PFSK-1 (cell line): Measurements from ENCODE around the gene CFAP126.

Experiments
- POLR2AphosphoS5 ChIP-seq: IDR thresholded peaks from 2 replicates; pipeline ENCODE4 v1.6.1; 2012; ENCODE audit warnings: low read depth, mild to moderate bottlenecking, control low read depth, low read length, moderate library complexity
- TAF1 ChIP-seq: IDR thresholded peaks from 2 replicates; pipeline ENCODE4 v1.6.1; 2012; ENCODE audit warnings: low read length, control low read depth, borderline replicate concordance; ENCODE audit not compliant: insufficient read depth
- TF ChIP-seq, protein P1 (sequence below), 2 experiments: IDR thresholded peaks; 2 replicates each; pipeline versions ENCODE4 v1.6.1 to v1.8.0; 2011 to 2012; ENCODE audit warnings: low read depth in 2 of 2, low read length in 2 of 2, control low read depth in 1 of 2, inconsistent platforms in 1 of 2, mild to moderate bottlenecking in 1 of 2, moderate library complexity in 1 of 2; ENCODE audit not compliant: insufficient read depth in 1 of 2

DNA sequence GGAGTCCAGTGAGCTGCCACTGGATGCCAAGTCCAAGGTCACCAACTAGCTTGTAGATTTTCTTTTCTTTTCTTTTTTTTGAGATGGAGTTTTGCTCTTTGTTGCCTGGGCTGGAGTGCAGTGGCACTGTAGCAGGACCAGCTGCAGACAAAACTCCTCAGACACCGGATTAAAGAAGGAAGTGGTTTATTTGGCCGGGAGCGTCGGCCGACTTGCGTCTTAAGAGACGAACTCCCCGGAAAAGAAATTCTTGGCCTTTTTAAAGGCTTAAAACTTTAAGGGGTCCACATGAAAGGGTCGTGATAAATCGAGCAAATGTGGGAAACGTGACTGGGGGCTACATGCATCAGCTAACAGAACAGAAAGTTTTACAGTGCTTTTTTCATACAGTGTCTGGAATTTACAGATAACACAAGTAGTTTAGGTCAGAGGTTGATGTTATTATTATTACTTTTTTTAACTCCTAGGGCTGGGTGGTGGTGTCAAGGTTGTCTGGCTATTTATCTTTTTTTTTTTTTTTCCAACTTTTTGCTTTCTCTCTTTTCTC, 36.4 kb upstream of the CFAP126 start:
- TF ChIP-seq POLR2AphosphoS5 (no peak), TAF1 (no peak)
- TF ChIP-seq, protein P1, sequence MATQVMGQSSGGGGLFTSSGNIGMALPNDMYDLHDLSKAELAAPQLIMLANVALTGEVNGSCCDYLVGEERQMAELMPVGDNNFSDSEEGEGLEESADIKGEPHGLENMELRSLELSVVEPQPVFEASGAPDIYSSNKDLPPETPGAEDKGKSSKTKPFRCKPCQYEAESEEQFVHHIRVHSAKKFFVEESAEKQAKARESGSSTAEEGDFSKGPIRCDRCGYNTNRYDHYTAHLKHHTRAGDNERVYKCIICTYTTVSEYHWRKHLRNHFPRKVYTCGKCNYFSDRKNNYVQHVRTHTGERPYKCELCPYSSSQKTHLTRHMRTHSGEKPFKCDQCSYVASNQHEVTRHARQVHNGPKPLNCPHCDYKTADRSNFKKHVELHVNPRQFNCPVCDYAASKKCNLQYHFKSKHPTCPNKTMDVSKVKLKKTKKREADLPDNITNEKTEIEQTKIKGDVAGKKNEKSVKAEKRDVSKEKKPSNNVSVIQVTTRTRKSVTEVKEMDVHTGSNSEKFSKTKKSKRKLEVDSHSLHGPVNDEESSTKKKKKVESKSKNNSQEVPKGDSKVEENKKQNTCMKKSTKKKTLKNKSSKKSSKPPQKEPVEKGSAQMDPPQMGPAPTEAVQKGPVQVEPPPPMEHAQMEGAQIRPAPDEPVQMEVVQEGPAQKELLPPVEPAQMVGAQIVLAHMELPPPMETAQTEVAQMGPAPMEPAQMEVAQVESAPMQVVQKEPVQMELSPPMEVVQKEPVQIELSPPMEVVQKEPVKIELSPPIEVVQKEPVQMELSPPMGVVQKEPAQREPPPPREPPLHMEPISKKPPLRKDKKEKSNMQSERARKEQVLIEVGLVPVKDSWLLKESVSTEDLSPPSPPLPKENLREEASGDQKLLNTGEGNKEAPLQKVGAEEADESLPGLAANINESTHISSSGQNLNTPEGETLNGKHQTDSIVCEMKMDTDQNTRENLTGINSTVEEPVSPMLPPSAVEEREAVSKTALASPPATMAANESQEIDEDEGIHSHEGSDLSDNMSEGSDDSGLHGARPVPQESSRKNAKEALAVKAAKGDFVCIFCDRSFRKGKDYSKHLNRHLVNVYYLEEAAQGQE (IDR thresholded peaks at IDR 0.05; ENCODE audit: insufficient read depth in 1 of 2, low read depth in 2 of 2, low read length in 2 of 2): no peak
